ENCODE measurements around the gene TUBA1B. TPM values are rescaled to one million over a fixed set of nuclear protein-coding genes. Genes with fewer than 3 reads are reported as not detected.
"Not testable (repeated sequence)": the region's sequence is repeated elsewhere in the genome, so short reads cannot be mapped to it uniquely, and the experiment has no call there.

The TUBA1B gene
- total RNA-seq, 2 experiments from 2014 or later: 2,411 to 2,430 TPM

- ChIA-PET CTCF (interaction anchor here (0.6 to 3.7 kb wide), 18 partner anchors 16 to 996 kb away, joined by 3 to 23 read pairs (median 5); partner anchors contain the start of genes DDN, LMBR1L, TMBIM6 and TUBA1A), POLR2A (interaction anchor here (0.5 to 4.5 kb wide), 18 partner anchors 13 to 299 kb away, joined by 3 to 49 read pairs (median 4); partner anchors contain the start of genes ARF3, DDX23, KMT2D and LMBR1L)
These were observed 794 bp downstream of the TUBA1B start for GRCh38 chr12:49130151-49131050.

- POLR2A ChIA-PET: interaction anchor here (1.2 to 4.5 kb wide), 4 partner anchors 12 to 60 kb away, joined by 3 to 49 read pairs (median 20); partner anchors contain the start of genes LMBR1L, RHEBL1 and TUBA1A
These were observed 1.7 kb downstream of the TUBA1B start for GRCh38 chr12:49129332-49130150.

GRCh38 chr12:49127971-49128370 lies 3.2 kb downstream of the TUBA1B start:
- POLR2A ChIA-PET: interaction anchor here (1.0 to 1.2 kb wide), 3 partner anchors 58 to 138 kb away, joined by 4 read pairs; partner anchors contain the start of genes RHEBL1 and TUBA1A
- CTCF ChIA-PET: not testable (repeated sequence)

More at GRCh38 chr12:49129332-49130150, 1.7 kb downstream of the TUBA1B start:
- CTCF ChIA-PET: interaction anchor here (0.8 to 3.7 kb wide), 10 partner anchors 15 to 110 kb away, joined by 3 to 23 read pairs (median 7); partner anchors contain the start of genes LMBR1L and TUBA1A

- CTCF ChIA-PET: no interaction called here
- POLR2A ChIA-PET: interaction anchor here (1.0 to 1.2 kb wide), 4 partner anchors 57 to 138 kb away, joined by 3 to 4 read pairs (median 4); partner anchors contain the start of genes RHEBL1 and TUBA1A
These were observed 4.1 kb downstream of the TUBA1B start for GRCh38 chr12:49126852-49127763.

GRCh38 chr12:49121047-49121696 lies 10.0 kb downstream of the TUBA1B start:
- ChIA-PET POLR2A (no interaction called here), CTCF (no interaction called here)

DNA sequence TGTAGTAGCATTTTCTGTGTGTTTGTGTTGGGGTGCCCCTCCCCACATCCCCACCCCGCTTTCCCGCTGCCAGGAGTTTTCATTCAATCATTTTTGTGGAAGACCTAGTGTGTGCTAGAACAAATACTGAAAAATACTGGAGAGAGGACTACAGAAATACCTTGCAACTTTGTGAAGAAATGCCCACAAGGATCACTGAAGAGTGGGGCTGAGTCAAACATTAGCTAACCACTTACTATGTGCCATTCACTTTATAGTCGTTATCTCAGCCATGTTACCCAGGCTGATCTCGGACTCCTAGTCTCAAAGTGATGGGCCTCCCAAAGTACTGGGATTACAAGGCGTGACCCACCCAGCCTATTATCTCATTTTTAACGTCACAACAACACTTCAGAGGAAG lies 20.0 kb downstream of the TUBA1B start:
- ChIA-PET POLR2A (interaction anchor here (1.0 to 2.3 kb wide), 2 partner anchors 13 to 19 kb away, joined by 4 to 19 read pairs; partner anchors contain the start of gene TUBA1B), CTCF (interaction anchor here (0.6 to 3.1 kb wide), 7 partner anchors 13 to 114 kb away, joined by 3 to 16 read pairs (median 4); no protein-coding TSS in a partner anchor)

DNA sequence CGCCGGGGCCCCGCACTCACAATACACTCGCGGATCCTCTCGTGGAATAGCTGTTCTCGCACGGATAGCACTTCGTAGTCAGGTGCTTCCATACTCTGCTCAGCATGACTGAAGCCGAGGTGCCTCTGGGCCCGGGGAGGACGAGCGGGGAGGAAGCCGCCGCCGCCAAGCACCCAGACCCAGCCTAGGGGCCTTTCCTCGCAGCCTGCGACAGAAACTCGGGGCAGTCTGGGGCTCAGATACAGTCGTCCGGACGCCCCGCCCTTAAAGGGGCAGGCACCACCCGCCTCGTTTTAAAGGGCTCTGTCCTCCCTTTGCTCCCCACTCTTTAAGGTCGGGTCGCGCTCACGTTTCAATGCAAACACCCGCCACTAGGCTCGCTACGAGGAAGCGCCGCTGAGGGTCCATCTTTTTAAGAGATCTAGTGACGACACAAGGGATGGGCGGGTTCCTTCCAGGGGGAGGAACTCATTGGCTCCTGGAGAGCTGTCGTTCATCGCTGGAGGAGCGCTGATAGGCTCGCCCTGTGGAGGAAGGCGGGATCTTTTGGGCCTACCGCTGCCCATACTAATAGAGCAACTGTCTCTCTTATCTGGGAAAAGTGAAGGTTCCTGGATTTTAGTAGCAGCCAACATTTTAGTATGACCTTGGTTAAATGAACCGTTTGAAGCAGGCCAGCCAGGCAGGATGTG lies 20.6 kb downstream of the TUBA1B start, which contains the start of gene LMBR1L:
TSS of gene LMBR1L (minus strand) at position 384 of the 692 bp plus-strand sequence. CDS start at position 92, 292 bp downstream.
- ChIA-PET CTCF (interaction anchor here (0.6 to 3.1 kb wide), 9 partner anchors 11 to 113 kb away, joined by 3 to 16 read pairs (median 3); no protein-coding TSS in a partner anchor), POLR2A (interaction anchor here (1.0 to 2.3 kb wide), 2 partner anchors 14 to 20 kb away, joined by 4 to 19 read pairs; partner anchors contain the start of gene TUBA1B)

DNA sequence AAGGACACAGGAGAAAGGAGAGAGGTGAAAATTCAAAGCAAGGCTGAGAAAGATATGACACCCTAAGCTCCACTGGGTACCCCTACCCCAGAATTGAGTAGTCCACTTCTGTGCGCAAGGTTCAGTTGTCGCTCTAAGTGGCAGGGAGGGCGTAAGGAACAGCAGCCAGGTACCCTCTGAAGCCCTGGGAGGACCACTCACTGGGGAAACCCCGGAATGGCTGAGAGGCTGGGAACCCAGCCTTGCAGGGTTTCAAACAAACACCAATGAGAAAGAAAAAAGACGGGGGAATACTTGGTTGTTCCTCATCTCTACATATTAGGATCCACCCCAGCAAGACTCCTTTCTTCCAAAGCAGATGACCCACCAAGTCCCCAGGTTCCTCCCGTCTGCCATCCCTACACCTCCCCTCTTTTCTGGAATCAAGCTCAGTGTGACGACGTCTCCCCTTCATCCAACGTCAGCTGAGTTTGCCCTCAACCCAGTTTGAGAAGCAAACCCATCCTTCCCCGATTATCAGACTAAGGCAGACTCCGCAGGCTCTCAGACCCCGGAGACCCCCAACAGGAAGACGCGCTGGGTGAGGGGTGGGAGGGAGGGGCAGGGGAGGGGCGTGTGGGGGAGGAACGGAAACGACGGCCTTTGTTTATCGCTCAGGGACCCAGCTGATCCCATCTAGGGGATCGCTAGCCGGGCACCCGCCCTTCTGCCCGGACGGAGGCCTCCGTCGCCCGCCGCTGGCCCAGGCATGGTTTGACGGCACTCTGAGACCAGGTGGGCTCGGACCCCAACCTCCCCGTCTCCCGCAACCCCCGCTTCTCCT lies 21.3 kb downstream of the TUBA1B start:
- CTCF ChIA-PET: interaction anchor here (0.9 to 3.1 kb wide), 7 partner anchors 10 to 54 kb away, joined by 3 to 16 read pairs (median 3); no protein-coding TSS in a partner anchor
- POLR2A ChIA-PET: interaction anchor here (2.3 kb wide), 1 partner anchor 21 kb away, joined by 19 read pairs; the partner anchor contains the start of gene TUBA1B

GRCh38 chr12:49108958-49109404 lies 22.2 kb downstream of the TUBA1B start:
- CTCF ChIA-PET: interaction anchor here (0.9 to 3.1 kb wide), 3 partner anchors 11 to 121 kb away, joined by 3 to 16 read pairs (median 4); no protein-coding TSS in a partner anchor
- POLR2A ChIA-PET: interaction anchor here (0.6 kb wide), 1 partner anchor 151 kb away, joined by 5 read pairs; the partner anchor contains the start of gene ARF3

DNA sequence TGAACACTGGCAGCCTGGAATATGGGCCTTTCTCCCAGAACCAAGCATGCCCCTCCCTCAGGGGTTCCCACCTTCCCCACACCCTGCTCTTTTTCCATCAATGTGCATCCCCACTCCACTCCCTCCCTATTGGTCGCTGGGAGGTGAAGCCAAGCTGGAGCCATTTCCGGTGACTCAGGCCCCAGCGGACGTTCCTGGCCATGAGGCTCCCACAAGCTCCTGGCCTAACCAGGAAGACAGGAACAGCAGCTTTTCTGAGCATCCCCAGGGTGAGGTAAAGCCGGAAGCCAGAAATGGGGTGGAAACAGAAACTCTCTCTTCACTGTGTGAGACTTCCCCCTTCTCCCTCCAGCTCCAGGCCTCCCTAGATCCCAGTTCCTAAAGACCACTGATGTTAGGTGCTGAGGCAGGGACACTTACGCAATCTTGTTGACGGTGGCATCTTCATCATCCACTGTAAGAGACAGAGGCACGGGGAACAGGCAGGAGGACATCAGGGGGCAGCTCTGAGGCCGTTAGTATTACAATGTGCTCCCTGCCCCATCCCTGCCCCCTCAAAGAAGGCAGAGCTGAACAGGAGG lies 25.6 kb downstream of the TUBA1B start:
- CTCF ChIA-PET: interaction anchor here (0.7 to 2.7 kb wide), 4 partner anchors 9 to 19 kb away, joined by 3 to 18 read pairs (median 4); no protein-coding TSS in a partner anchor
- POLR2A ChIA-PET: no interaction called here

- CTCF ChIA-PET: interaction anchor here (0.8 to 1.7 kb wide), 4 partner anchors 9 to 19 kb away, joined by 3 to 5 read pairs (median 4); no protein-coding TSS in a partner anchor
- POLR2A ChIA-PET: no interaction called here
These were observed 26.4 kb downstream of the TUBA1B start for GRCh38 chr12:49104822-49105221.

DNA sequence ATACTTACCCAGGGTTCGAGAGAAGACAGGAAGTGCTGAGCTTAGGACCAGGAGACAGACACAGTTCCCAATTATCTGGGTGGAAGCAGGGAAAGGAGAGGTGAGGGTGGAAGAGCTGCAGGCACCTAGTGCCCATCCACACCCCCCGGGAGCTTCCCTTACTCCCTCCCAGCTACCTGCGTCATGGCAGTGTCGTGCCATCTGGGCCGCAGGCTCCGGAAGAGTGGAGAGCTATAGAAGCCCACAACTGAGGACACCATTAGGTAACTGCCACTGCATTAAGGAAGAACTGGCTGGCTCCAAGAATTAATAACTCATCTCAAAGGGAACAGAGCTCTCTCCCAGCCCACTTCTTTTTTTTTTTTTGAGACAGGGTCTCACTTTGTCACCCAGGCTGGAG lies 30.8 kb downstream of the TUBA1B start:
- ChIA-PET CTCF (interaction anchor here (1.1 to 9.1 kb wide), 6 partner anchors 10 to 133 kb away, joined by 3 to 70 read pairs (median 4); partner anchors contain the start of gene LMBR1L), POLR2A (no interaction called here)

GRCh38 chr12:49098703-49099102 lies 32.5 kb downstream of the TUBA1B start:
- ChIA-PET POLR2A (no interaction called here), CTCF (interaction anchor here (0.6 to 9.1 kb wide), 12 partner anchors 10 to 392 kb away, joined by 3 to 70 read pairs (median 6); partner anchors contain the start of genes LMBR1L and RHEBL1)

DNA sequence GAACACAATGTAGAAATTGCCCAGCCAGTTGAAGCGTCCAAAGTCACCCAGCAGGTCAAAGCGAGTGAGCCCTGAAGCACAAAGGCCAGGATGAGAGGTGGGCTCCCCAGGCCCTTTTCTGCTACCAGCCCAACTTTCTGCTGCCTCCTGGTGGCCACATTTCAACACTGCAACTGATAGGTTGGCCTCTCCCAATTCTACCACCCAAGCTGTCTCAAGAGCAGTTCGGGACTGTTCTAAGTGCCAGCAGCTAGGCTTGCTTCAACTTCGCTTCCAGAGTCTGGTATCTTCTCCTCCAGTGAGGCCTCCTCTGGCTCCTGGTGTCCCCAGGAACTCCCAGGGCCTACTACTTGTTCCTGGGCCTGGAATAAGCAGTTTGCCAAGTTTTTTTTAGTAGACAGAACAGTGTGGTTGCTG lies 33.2 kb downstream of the TUBA1B start:
- ChIA-PET CTCF (interaction anchor here (0.6 to 9.1 kb wide), 12 partner anchors 10 to 391 kb away, joined by 3 to 70 read pairs (median 6); partner anchors contain the start of genes LMBR1L, RHEBL1 and TUBA1B), POLR2A (no interaction called here)

GRCh38 chr12:49097381-49097780 lies 33.8 kb downstream of the TUBA1B start:
- POLR2A ChIA-PET: no interaction called here
- CTCF ChIA-PET: interaction anchor here (1.3 to 9.1 kb wide), 6 partner anchors 9 to 33 kb away, joined by 6 to 70 read pairs (median 14); partner anchors contain the start of genes LMBR1L and TUBA1B

Measured in activated CD8-positive, alpha-beta memory T cell treated with anti-CD3 and anti-CD28 coated beads for 36 hours (primary cell).